ENCODE results near the gene PLOD2. TPM values are rescaled to one million over a fixed set of nuclear protein-coding genes. Genes with fewer than 3 reads are reported as not detected.

PLOD2 gene
- total RNA-seq, 2 experiments from 2014 or later: 0.20 to 1.2 TPM

GRCh38 chr3:146181216-146181615 lies 20.2 kb upstream of the PLOD2 start:
- Mint-ChIP-seq H3K27ac (no peak overlapping the region), H3K4me1 (no peaks in the 10 kb centered on the region), H3K27me3 (peaks cover 9% of the 10 kb centered on the region), H3K4me3 (no peak overlapping the region), H3K36me3 (no peaks in the 10 kb centered on the region), H3K9me3 (ENCODE audit: low read depth) (no peaks in the 10 kb centered on the region)
- DNase-seq (no peak), ATAC-seq (no peak)
- CTCF ChIA-PET: interaction anchor here (1.4 kb wide), 1 partner anchor 8 kb away, joined by 5 read pairs; no protein-coding TSS in a partner anchor

DNA sequence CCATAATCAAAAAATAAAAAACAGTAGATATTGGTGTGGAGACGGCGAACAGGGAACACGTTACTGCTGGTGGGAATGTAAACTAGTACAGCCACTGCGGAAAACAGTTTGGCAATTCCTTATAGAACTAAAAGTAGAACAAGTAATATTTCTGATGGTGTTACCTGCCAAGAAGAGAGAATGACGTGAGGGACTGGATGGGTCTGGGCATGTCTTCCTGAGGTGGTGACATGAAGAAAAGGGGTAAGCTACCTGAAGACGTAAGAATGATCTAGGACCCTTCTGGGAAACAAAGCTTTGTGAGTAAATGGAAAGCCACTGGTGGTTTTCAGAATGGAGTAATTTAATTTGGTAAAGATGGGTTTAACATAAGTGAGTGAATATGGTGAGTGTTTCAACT lies 19.4 kb upstream of the PLOD2 start:
- CTCF ChIA-PET: interaction anchor here (1.4 kb wide), 1 partner anchor 9 kb away, joined by 5 read pairs; no protein-coding TSS in a partner anchor
- no peak overlapping the region for H3K27ac Mint-ChIP-seq
- ATAC-seq (no peak), DNase-seq (no peak)
- H3K27me3 Mint-ChIP-seq: peaks cover 9% of the 10 kb centered on the region
- H3K9me3 Mint-ChIP-seq (ENCODE audit: low read depth): no peaks in the 10 kb centered on the region
- H3K36me3 Mint-ChIP-seq: no peaks in the 10 kb centered on the region
- H3K4me1 Mint-ChIP-seq: no peaks in the 10 kb centered on the region
- H3K4me3 Mint-ChIP-seq: no peak overlapping the region

- CTCF ChIA-PET: no interaction called here
- DNase-seq (no peak), ATAC-seq (no peak)
- no peaks in the 10 kb centered on the region for H3K9me3 Mint-ChIP-seq (ENCODE audit: low read depth)
- no peaks in the 10 kb centered on the region for H3K4me1 Mint-ChIP-seq
- no peaks in the 10 kb centered on the region for H3K36me3 Mint-ChIP-seq
- no peak overlapping the region for H3K4me3 Mint-ChIP-seq
- H3K27me3 Mint-ChIP-seq: peaks cover 6% of the 10 kb centered on the region
- no peak overlapping the region for H3K27ac Mint-ChIP-seq
Observed at GRCh38 chr3:146178006-146178689, 17.2 kb upstream of the PLOD2 start.

DNA sequence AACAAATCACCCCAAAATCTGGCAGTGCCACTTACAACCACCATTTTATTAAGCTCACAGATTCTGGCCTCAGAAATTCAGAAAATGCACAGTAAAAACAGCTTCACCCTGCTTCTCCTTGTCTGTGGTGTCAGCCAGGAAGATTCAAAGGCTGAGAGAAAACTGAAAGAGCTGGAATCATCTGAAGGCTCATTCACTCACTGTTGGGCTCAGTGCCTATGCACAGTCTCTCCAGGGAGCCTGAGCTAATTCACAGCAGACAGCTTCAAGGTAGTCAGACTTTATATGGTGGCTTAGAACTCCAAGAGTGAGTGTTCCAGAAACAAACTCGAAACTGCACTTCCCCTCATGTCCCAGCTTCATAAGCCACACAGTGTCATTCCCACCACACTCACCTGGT lies 16.5 kb upstream of the PLOD2 start:
- DNase-seq: no peak
- ATAC-seq: no peak
- Mint-ChIP-seq H3K27ac (no peak overlapping the region), H3K27me3 (peaks cover 6% of the 10 kb centered on the region), H3K9me3 (ENCODE audit: low read depth) (no peaks in the 10 kb centered on the region), H3K36me3 (no peaks in the 10 kb centered on the region), H3K4me3 (no peak overlapping the region), H3K4me1 (no peaks in the 10 kb centered on the region)
- CTCF ChIA-PET: no interaction called here

DNA sequence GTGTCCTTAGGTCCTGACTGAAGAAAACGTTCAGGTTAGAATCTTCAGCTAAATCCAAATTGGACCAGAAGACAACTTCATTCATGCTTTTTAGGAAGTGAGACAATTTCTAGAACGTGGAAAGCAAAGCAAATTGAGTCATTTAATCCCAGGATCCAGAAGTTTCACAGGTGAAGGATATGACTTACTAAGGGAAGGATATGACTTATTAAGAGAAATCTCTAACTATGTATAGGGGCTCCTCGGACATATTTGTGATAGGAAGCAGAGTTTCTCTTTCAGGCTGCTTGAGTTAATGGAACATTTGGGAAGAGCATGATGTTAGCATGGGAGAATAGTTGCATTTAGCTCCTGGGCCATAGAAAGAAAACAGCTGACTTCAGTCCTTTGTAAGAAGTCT lies 16.1 kb upstream of the PLOD2 start:
- Mint-ChIP-seq H3K9me3 (ENCODE audit: low read depth) (no peaks in the 10 kb centered on the region), H3K36me3 (no peaks in the 10 kb centered on the region), H3K4me3 (no peak overlapping the region), H3K27ac (no peak overlapping the region), H3K27me3 (peaks cover 6% of the 10 kb centered on the region), H3K4me1 (no peaks in the 10 kb centered on the region)
- DNase-seq (no peak), ATAC-seq (no peak)
- CTCF ChIA-PET: no interaction called here

GRCh38 chr3:146172586-146172985 lies 11.6 kb upstream of the PLOD2 start:
- no peaks in the 10 kb centered on the region for H3K36me3 Mint-ChIP-seq

GRCh38 chr3:146170591-146170990 lies 9.6 kb upstream of the PLOD2 start:
- no peak overlapping the region for H3K27ac Mint-ChIP-seq
- H3K36me3 Mint-ChIP-seq: no peaks in the 10 kb centered on the region
- H3K4me3 Mint-ChIP-seq: no peak overlapping the region
- no peak for DNase-seq
- H3K4me1 Mint-ChIP-seq: no peaks in the 10 kb centered on the region
- H3K27me3 Mint-ChIP-seq: no peaks in the 10 kb centered on the region
- CTCF ChIA-PET: no interaction called here
- no peak for ATAC-seq
- no peaks in the 10 kb centered on the region for H3K9me3 Mint-ChIP-seq (ENCODE audit: low read depth)

More at GRCh38 chr3:146172586-146172985, 11.6 kb upstream of the PLOD2 start:
- CTCF ChIA-PET: interaction anchor here (2.7 kb wide), 1 partner anchor 17 kb away, joined by 8 read pairs; no protein-coding TSS in a partner anchor
- no peak for DNase-seq
- Mint-ChIP-seq H3K27ac (no peak overlapping the region), H3K4me3 (no peak overlapping the region), H3K4me1 (no peaks in the 10 kb centered on the region), H3K9me3 (ENCODE audit: low read depth) (no peaks in the 10 kb centered on the region), H3K27me3 (no peaks in the 10 kb centered on the region)
- no peak for ATAC-seq

DNA sequence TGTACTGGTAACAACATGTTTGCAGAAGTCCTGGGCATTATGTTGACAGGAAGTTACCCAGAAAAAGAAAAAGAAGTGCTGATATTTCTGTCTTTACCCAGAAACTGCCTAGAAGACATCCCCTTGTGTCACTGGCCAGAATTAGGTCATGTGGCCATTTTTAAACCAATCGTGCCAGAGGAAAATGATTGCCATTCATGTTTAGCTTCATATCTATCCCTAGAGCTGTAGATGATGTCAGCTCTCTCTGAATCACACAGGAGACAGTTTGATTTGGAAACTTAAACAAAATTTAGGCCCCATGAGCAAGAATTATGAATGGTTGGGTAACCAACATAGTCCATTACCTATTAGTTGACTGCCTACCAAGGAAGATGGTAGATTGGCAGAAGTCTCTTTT lies 8.9 kb upstream of the PLOD2 start:
- H3K4me3 Mint-ChIP-seq: no peak overlapping the region
- H3K4me1 Mint-ChIP-seq: no peaks in the 10 kb centered on the region
- peaks cover 5% of the 10 kb centered on the region for H3K27me3 Mint-ChIP-seq
- H3K27ac Mint-ChIP-seq: no peak overlapping the region
- no peak for ATAC-seq
- H3K36me3 Mint-ChIP-seq: no peaks in the 10 kb centered on the region
- no peaks in the 10 kb centered on the region for H3K9me3 Mint-ChIP-seq (ENCODE audit: low read depth)
- DNase-seq: no peak
- CTCF ChIA-PET: no interaction called here

DNA sequence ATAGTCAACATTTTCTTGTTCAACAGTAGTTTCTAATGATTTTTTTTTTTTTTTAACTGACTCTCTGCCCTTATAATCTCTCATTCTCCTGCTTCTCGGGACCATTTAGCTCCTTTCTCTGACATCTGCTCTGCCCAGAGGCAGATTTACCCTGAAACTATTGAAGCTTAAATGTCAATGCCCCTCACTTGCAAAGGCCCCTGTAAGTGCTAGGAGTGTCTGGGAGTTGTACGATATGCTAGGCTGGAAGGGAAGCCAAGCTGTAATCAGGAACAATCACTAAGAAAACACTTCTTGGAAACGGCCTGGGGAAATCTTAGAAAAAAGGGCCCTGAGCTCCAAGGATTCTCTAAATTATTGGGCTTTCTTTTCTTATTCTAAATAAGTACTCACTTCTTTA lies 5.8 kb upstream of the PLOD2 start:
- no peak for ATAC-seq
- Mint-ChIP-seq H3K9me3 (ENCODE audit: low read depth) (no peaks in the 10 kb centered on the region), H3K36me3 (no peaks in the 10 kb centered on the region), H3K27ac (no peak overlapping the region), H3K27me3 (peaks cover 26% of the 10 kb centered on the region), H3K4me3 (no peak overlapping the region), H3K4me1 (no peaks in the 10 kb centered on the region)
- CTCF ChIA-PET: no interaction called here
- no peak for DNase-seq

DNA sequence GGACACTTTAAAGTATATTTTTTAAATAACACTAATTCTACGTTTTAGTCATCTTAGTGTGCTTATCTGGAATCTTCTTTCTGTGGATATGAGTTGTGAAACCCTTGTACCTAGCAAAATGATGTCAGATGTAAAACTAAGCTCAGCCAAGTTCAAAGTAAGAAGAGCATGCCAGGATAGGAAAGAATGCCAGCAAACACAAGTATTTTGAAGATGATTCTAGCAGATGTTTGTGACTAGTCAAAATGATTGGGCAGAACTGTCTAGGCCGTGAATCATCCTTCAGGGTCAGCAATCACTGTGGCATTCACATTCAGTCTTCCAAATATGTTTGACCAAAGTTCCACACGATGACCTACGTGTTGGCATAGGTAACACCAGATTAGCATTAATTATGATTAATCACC lies 5.4 kb upstream of the PLOD2 start:
- DNase-seq: no peak
- H3K9me3 Mint-ChIP-seq (ENCODE audit: low read depth): no peaks in the 10 kb centered on the region
- peaks cover 4% of the 10 kb centered on the region for H3K4me1 Mint-ChIP-seq
- no peaks in the 10 kb centered on the region for H3K36me3 Mint-ChIP-seq
- H3K4me3 Mint-ChIP-seq: no peak overlapping the region
- no peak overlapping the region for H3K27ac Mint-ChIP-seq
- CTCF ChIA-PET: interaction anchor here (1.0 kb wide), 1 partner anchor 9 kb away, joined by 4 read pairs; no protein-coding TSS in a partner anchor
- H3K27me3 Mint-ChIP-seq: peaks cover 31% of the 10 kb centered on the region
- ATAC-seq: no peak

GRCh38 chr3:146165877-146166276 lies 4.9 kb upstream of the PLOD2 start:
- H3K27me3 Mint-ChIP-seq: peaks cover 34% of the 10 kb centered on the region
- H3K4me1 Mint-ChIP-seq: peaks cover 5% of the 10 kb centered on the region
- H3K9me3 Mint-ChIP-seq (ENCODE audit: low read depth): no peaks in the 10 kb centered on the region
- H3K4me3 Mint-ChIP-seq: no peak overlapping the region
- no peaks in the 10 kb centered on the region for H3K36me3 Mint-ChIP-seq
- H3K27ac Mint-ChIP-seq: no peak overlapping the region
- DNase-seq (no peak), ATAC-seq (no peak)
- CTCF ChIA-PET: interaction anchor here (1.0 kb wide), 1 partner anchor 9 kb away, joined by 4 read pairs; no protein-coding TSS in a partner anchor

GRCh38 chr3:146164971-146165769 lies 4.2 kb upstream of the PLOD2 start:
- DNase-seq (no peak), ATAC-seq (no peak)
- Mint-ChIP-seq H3K9me3 (ENCODE audit: low read depth) (no peaks in the 10 kb centered on the region), H3K4me1 (peaks cover 9% of the 10 kb centered on the region), H3K27ac (no peak overlapping the region), H3K4me3 (no peak overlapping the region), H3K36me3 (no peaks in the 10 kb centered on the region), H3K27me3 (peaks cover 38% of the 10 kb centered on the region)
- CTCF ChIA-PET: interaction anchor here (1.0 kb wide), 1 partner anchor 8 kb away, joined by 4 read pairs; no protein-coding TSS in a partner anchor

GRCh38 chr3:146164506-146164905 lies 3.5 kb upstream of the PLOD2 start:
- no peaks in the 10 kb centered on the region for H3K9me3 Mint-ChIP-seq (ENCODE audit: low read depth)
- peaks cover 13% of the 10 kb centered on the region for H3K4me1 Mint-ChIP-seq
- no peaks in the 10 kb centered on the region for H3K36me3 Mint-ChIP-seq
- H3K4me3 Mint-ChIP-seq: no peak overlapping the region
- no peak overlapping the region for H3K27ac Mint-ChIP-seq
- no peak for DNase-seq
- CTCF ChIA-PET: no interaction called here
- no peak for ATAC-seq
- H3K27me3 Mint-ChIP-seq: peaks cover 45% of the 10 kb centered on the region

- Mint-ChIP-seq H3K36me3 (no peaks in the 10 kb centered on the region), H3K4me1 (peaks cover 13% of the 10 kb centered on the region), H3K27ac (no peak overlapping the region), H3K27me3 (peaks cover 48% of the 10 kb centered on the region), H3K4me3 (no peak overlapping the region), H3K9me3 (ENCODE audit: low read depth) (no peaks in the 10 kb centered on the region)
- ATAC-seq (no peak), DNase-seq (no peak)
- CTCF ChIA-PET: no interaction called here
Observed at GRCh38 chr3:146164071-146164470, 3.1 kb upstream of the PLOD2 start.
